ENCODE results near the gene ZNHIT2.

Gene ZNHIT2

GRCh38 chr11:65107078-65107477 is 10.4 kb downstream of the ZNHIT2 start:
- H3K27ac ChIP-seq (ENCODE audit: low read depth, low read length), result no peak overlapping the region
- H3F3A ChIP-seq (ENCODE audit: control insufficient read depth, insufficient read depth), result 0 out of 2 replicates have a peak, but pooled peaks cover 3% of the 10 kb centered on the region
- H3K27me3 ChIP-seq (ENCODE audit: control insufficient read depth, low read length), result no peaks in the 10 kb centered on the region
- no peaks in the 10 kb centered on the region for H3K9me2 ChIP-seq (replicated peaks; ENCODE audit: control insufficient read depth, low read length)
- H4K20me1 ChIP-seq (ENCODE audit: control insufficient read depth, insufficient read depth, low read depth, low read length), result no peaks in the 10 kb centered on the region
- H3K9me3 ChIP-seq (ENCODE audit: control insufficient read depth, insufficient read depth, low read length), result no peaks in the 10 kb centered on the region
- peaks cover 23% of the 10 kb centered on the region for H3K79me2 ChIP-seq (ENCODE audit: control insufficient read depth, low read length)
- peaks cover 40% of the 10 kb centered on the region for H3K36me3 ChIP-seq (ENCODE audit: control insufficient read depth, low read length)
- peaks cover 16% of the 10 kb centered on the region for H3K4me1 ChIP-seq (ENCODE audit: control insufficient read depth, low read length)
- TF ChIP-seq EZH2phosphoT487 (IDR thresholded peaks at IDR 0.05; ENCODE audit: borderline replicate concordance, low read length) (no peak), CTCF (IDR thresholded peaks at IDR 0.05; ENCODE audit: low read depth, low read length, poor library complexity, severe bottlenecking) (no peak)
- H3K4me3 ChIP-seq (ENCODE audit: low read length), result no peak overlapping the region
- no peak overlapping the region for H3K4me2 ChIP-seq (ENCODE audit: low read length)

DNA sequence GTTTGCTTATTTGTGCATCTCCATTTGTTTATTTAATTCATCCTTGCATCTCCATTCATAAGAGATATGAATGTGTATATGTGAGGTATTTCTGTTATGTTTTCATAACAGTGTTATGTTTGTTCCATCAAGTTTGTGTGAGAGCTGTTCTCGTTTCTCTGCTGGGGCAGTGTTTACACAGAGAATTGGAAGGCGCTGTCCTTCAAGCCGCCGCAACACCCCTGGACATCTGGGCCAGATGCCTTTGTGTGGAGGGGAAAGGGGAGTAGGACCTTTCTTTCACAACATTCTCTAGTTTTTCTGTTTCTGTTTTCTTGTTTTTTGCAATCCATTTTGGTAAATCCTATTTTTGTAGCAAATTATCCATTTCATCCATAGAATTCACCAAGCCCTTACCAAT is 12.9 kb downstream of the ZNHIT2 start:
- no peak overlapping the region for H3K4me3 ChIP-seq (ENCODE audit: low read length)
- no peaks in the 10 kb centered on the region for H3K9me3 ChIP-seq (ENCODE audit: control insufficient read depth, insufficient read depth, low read length)
- H3K36me3 ChIP-seq (ENCODE audit: control insufficient read depth, low read length), result peaks cover 27% of the 10 kb centered on the region; the same call in 1 of the 2 replicates
- no peak overlapping the region for H3K27ac ChIP-seq (ENCODE audit: low read depth, low read length)
- H3K4me1 ChIP-seq (ENCODE audit: control insufficient read depth, low read length), result no peaks in the 10 kb centered on the region
- H3K9me2 ChIP-seq (replicated peaks; ENCODE audit: control insufficient read depth, low read length), result no peaks in the 10 kb centered on the region
- H3K79me2 ChIP-seq (ENCODE audit: control insufficient read depth, low read length), result peaks cover 22% of the 10 kb centered on the region
- no peaks in the 10 kb centered on the region for H4K20me1 ChIP-seq (ENCODE audit: control insufficient read depth, insufficient read depth, low read depth, low read length)
- no peak for TF ChIP-seq EZH2phosphoT487 (IDR thresholded peaks at IDR 0.05; ENCODE audit: borderline replicate concordance, low read length)
- no peaks in the 10 kb centered on the region for H3K27me3 ChIP-seq (ENCODE audit: control insufficient read depth, low read length)
- no peaks in the 10 kb centered on the region for H3F3A ChIP-seq (ENCODE audit: control insufficient read depth, insufficient read depth)
- no peak overlapping the region for H3K4me2 ChIP-seq (ENCODE audit: low read length)

DNA sequence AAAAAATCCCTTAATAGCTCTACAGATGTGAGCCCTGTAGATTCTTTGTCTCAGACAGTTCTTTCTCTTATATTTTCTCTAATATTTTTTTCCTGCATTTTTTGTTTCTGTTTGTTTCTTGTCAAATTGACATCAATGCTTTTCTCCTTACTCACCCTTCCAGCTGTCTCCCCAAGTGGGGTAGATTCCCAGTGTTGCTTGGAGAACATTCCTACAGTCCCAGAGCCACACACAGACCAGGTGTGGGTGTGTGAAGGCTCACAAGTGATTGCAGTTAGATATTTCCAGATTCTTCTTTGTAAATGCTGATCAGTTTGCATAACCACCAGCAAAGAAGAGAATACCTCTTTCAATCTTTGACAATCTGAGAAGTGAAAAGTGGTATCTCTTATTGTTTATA is 14.0 kb downstream of the ZNHIT2 start:
- H3K79me2 ChIP-seq (ENCODE audit: control insufficient read depth, low read length), result peaks cover 31% of the 10 kb centered on the region
- no peaks in the 10 kb centered on the region for H3K9me3 ChIP-seq (ENCODE audit: control insufficient read depth, insufficient read depth, low read length)
- H4K20me1 ChIP-seq (ENCODE audit: control insufficient read depth, insufficient read depth, low read depth, low read length), result no peaks in the 10 kb centered on the region
- H3K27ac ChIP-seq (ENCODE audit: low read depth, low read length), result no peak overlapping the region
- H3K9me2 ChIP-seq (replicated peaks; ENCODE audit: control insufficient read depth, low read length), result no peaks in the 10 kb centered on the region
- no peak for TF ChIP-seq CTCF (IDR thresholded peaks at IDR 0.05; ENCODE audit: low read depth, low read length, poor library complexity, severe bottlenecking)
- TF ChIP-seq EZH2phosphoT487 (IDR thresholded peaks at IDR 0.05; ENCODE audit: borderline replicate concordance, low read length), result no peak
- H3K4me3 ChIP-seq (ENCODE audit: low read length), result no peak overlapping the region
- peaks cover 28% of the 10 kb centered on the region for H3K36me3 ChIP-seq (ENCODE audit: control insufficient read depth, low read length)
- no peak overlapping the region for H3K4me2 ChIP-seq (ENCODE audit: low read length)
- no peaks in the 10 kb centered on the region for H3K4me1 ChIP-seq (ENCODE audit: control insufficient read depth, low read length)
- H3K27me3 ChIP-seq (ENCODE audit: control insufficient read depth, low read length), result no peaks in the 10 kb centered on the region
- no peaks in the 10 kb centered on the region for H3F3A ChIP-seq (ENCODE audit: control insufficient read depth, insufficient read depth)

GRCh38 chr11:65102142-65103095 is 15.1 kb downstream of the ZNHIT2 start:
- H3K9me3 ChIP-seq (ENCODE audit: control insufficient read depth, insufficient read depth, low read length), result no peaks in the 10 kb centered on the region
- TF ChIP-seq CTCF (IDR thresholded peaks at IDR 0.05; ENCODE audit: low read depth, low read length, poor library complexity, severe bottlenecking), result no peak
- no peak overlapping the region for H3K4me3 ChIP-seq (ENCODE audit: low read length)
- H3F3A ChIP-seq (ENCODE audit: control insufficient read depth, insufficient read depth), result no peaks in the 10 kb centered on the region
- H3K36me3 ChIP-seq (ENCODE audit: control insufficient read depth, low read length), result peaks cover 31% of the 10 kb centered on the region
- H3K4me2 ChIP-seq (ENCODE audit: low read length), result no peak overlapping the region
- no peaks in the 10 kb centered on the region for H3K9me2 ChIP-seq (replicated peaks; ENCODE audit: control insufficient read depth, low read length)
- H3K27me3 ChIP-seq (ENCODE audit: control insufficient read depth, low read length), result no peaks in the 10 kb centered on the region
- no peaks in the 10 kb centered on the region; the same call in 1 of the 2 replicates for H3K4me1 ChIP-seq (ENCODE audit: control insufficient read depth, low read length)
- no peaks in the 10 kb centered on the region for H4K20me1 ChIP-seq (ENCODE audit: control insufficient read depth, insufficient read depth, low read depth, low read length)
- no peak overlapping the region for H3K27ac ChIP-seq (ENCODE audit: low read depth, low read length)
- H3K79me2 ChIP-seq (ENCODE audit: control insufficient read depth, low read length), result peaks cover 41% of the 10 kb centered on the region
